NCI-H1436 (cell line): ENCODE data around the gene C17orf67.

Experiments used
- DNase-seq: peaks from one replicate; lab custom pipeline; 2025; lab: John Stamatoyannopoulos, UW

C17orf67 gene

GRCh38 chr17:56833057-56833808, 487 bp downstream of the C17orf67 start:
- DNase-seq = no peak

GRCh38 chr17:56832446-56832845, 1.3 kb downstream of the C17orf67 start:
- no peak for DNase-seq

- no peak for DNase-seq
Measured at GRCh38 chr17:56831369-56832095, 2.2 kb downstream of the C17orf67 start.

- DNase-seq = no peak
Measured at GRCh38 chr17:56830726-56831368, 2.9 kb downstream of the C17orf67 start.

- no peak for DNase-seq
Measured at GRCh38 chr17:56826611-56827414, 6.9 kb downstream of the C17orf67 start.

GRCh38 chr17:56824503-56824902, 9.2 kb downstream of the C17orf67 start:
- no peak for DNase-seq

- DNase-seq = no peak
Measured at GRCh38 chr17:56823848-56824247, 9.9 kb downstream of the C17orf67 start.

GRCh38 chr17:56822725-56823124, 11.0 kb downstream of the C17orf67 start:
- no peak for DNase-seq

- DNase-seq = no peak
Measured at GRCh38 chr17:56821847-56822534, 11.7 kb downstream of the C17orf67 start.

- DNase-seq = no peak
Measured at GRCh38 chr17:56820207-56820606, 13.5 kb downstream of the C17orf67 start.

GRCh38 chr17:56819431-56820145, 14.1 kb downstream of the C17orf67 start:
- peak; percentile 84 for DNase-seq

- DNase-seq = no peak
Measured at GRCh38 chr17:56819030-56819429, 14.7 kb downstream of the C17orf67 start.

- no peak for DNase-seq
Measured at GRCh38 chr17:56817066-56817465, 16.7 kb downstream of the C17orf67 start.

- DNase-seq = no peak
Measured at GRCh38 chr17:56815711-56816110, 18.0 kb downstream of the C17orf67 start.

GRCh38 chr17:56812901-56813388, 20.8 kb downstream of the C17orf67 start:
- peak; percentile 66 for DNase-seq

GRCh38 chr17:56810891-56811775, 22.6 kb downstream of the C17orf67 start:
- no peak for DNase-seq

- DNase-seq = no peak
Measured at GRCh38 chr17:56810343-56810742, 23.4 kb downstream of the C17orf67 start.

GRCh38 chr17:56809820-56810179, 23.9 kb downstream of the C17orf67 start:
- no peak for DNase-seq

- DNase-seq = no peak
Measured at GRCh38 chr17:56809106-56809819, 24.5 kb downstream of the C17orf67 start.
